Peyer's patch (tissue), 4 donors: Measurements from ENCODE around the gene ANKRD18B.
"Not testable (repeated sequence)": the region's sequence is repeated elsewhere in the genome, so short reads cannot be mapped to it uniquely, and the experiment has no call there.

Experiments used
- CTCF ChIP-seq, 6 experiments: fragments of 450-650 bp in 4 of 6; fragments of 200-600 bp in 2 of 6; sonication (generic) in 1 of 6; IDR thresholded peaks; one replicate each; pipeline ENCODE4 v1.5.1; 2017 to 2019; ENCODE audit warnings: antibody characterized with exemption in 6 of 6, mild to moderate bottlenecking in 3 of 6, moderate library complexity in 1 of 6
- POLR2A ChIP-seq, 2 donors: fragments of 450-650 bp; IDR thresholded peaks; one replicate each; pipeline ENCODE4 v1.5.1; 2017; ENCODE audit warnings: antibody characterized with exemption in 2 of 2, mild to moderate bottlenecking in 2 of 2, moderate library complexity in 2 of 2

- not testable (repeated sequence) for TF ChIP-seq CTCF, POLR2A (IDR thresholded peaks at IDR 0.05)
Observed at GRCh38 chr9:33543463-33543862, 19.4 kb downstream of the ANKRD18B start.
